SIG-M5 treated with dmso at 0.1 percent for 504 hours (cell line): ENCODE measurements around the gene HS1BP3.

Experiments
- DNase-seq: peaks from one replicate; lab custom pipeline; 2025; ENCODE audit not compliant: unreplicated experiment; lab: John Stamatoyannopoulos, UW

Gene HS1BP3

DNA sequence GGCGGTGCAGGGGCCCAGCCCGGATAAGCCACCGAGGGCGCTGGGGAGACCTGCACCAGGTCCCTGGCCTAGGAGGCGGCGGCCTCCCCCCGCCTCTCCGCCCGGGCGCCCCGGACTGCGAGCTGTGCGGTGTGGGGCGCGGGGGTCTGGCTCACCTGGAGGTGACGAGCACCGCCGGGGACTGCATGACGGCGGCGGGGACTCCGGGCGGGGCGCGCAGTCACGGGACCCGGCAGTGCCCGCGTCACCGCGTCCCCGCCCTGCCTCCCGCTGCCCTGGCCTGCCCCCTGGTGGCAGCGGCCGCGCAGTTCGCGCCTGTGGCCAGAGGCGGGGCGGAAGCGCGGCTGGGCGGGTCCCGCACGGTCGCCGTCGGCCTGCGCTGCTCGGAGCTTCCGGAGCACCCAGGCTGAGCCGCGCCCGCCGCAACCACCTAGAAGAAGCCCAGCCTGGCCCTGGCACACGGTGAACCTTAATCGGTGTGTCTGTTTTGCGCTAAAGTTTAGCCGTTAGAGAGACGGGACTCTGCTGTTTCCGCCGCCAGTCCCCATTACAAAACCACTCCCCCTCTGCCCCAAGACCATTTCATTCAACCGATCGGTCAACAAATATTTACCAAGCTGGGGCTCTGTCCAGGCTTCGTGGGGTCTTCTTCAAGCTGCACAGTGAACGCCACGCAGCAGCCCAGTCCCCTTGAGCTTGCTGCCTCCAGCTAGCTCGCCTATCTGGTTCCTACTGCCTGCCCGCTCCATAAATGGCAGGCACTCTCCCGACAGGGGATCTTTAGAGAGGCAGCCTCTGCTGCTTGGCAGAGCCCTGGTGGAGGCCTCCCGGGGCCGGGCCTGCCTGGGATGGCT lies at the start of gene HS1BP3:
TSS of gene HS1BP3 (minus strand) at position 222 of the 854 bp plus-strand sequence. CDS start at position 187, 35 bp downstream.
- peak; percentile 73 for DNase-seq

- DNase-seq: peak; percentile 19
Measured at GRCh38 chr2:20698916-20699613, 48.2 kb upstream of the HS1BP3 start.

DNA sequence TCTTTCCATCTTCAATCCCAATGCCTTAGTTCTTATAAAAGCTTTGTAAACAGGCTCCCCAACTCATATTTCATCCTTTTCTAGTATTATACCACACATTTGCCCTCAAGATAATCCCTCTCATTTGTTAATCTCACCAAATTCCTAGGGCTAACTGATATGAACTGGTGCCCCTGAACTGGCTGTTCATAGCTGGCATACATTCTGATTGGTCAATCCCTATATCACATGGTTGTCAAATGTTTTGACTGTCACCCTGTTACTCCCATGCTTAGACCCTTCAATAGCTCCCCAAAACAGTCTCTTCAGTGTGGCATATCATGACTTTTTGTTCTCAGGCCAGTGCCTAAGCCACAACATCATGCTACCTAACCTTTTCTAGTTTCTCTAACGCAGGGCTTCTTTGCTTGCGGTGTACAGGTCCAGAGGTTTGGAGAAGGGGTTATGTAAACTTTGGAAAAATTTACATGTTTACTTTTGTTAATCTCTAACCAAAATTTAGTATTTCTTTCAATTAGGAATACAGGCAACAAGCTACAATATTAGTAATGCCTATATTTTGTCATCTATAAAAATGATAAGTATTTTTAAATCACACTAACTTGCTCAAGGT lies 46.5 kb upstream of the HS1BP3 start:
- no peak for DNase-seq

DNA sequence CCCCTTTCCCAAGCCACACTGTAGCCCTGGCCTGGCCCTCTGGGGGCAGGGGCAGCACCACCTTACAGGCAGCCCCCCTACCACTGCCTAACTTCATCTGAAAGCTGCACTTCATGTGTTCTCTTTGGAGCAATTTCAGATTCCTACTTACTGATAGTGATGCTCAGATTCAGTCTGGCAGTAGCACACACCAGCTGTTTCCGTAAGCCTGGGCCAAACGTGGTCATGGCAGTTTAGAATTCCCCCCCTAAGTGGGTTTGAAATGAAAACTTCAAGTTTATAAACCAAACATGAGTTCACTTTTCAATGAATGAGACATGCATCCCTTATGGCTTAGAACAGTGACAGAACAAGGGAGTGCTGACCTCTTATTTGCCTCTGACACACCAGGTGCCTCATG lies 45.5 kb upstream of the HS1BP3 start:
- DNase-seq: no peak

DNA sequence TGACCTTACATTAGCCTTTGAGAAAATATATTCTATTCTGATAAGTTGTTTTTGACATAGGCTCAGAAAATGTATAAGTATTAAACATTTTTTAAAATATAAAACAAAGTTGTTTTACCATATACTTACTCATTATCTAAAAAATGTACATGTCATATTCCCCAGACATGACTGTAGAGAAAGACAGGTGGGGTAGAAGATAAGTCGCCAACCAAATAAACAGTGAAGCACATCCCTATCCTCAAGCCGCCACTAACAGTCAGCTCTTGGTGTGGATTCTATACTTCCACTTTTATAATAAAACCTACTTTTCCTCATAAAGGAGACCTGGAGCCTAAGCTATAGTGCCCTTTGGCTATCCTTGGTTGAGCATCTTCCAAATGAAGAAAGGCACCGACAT lies 42.4 kb upstream of the HS1BP3 start:
- no peak for DNase-seq

- no peak for DNase-seq
Measured at GRCh38 chr2:20692081-20692480, 41.2 kb upstream of the HS1BP3 start.

DNA sequence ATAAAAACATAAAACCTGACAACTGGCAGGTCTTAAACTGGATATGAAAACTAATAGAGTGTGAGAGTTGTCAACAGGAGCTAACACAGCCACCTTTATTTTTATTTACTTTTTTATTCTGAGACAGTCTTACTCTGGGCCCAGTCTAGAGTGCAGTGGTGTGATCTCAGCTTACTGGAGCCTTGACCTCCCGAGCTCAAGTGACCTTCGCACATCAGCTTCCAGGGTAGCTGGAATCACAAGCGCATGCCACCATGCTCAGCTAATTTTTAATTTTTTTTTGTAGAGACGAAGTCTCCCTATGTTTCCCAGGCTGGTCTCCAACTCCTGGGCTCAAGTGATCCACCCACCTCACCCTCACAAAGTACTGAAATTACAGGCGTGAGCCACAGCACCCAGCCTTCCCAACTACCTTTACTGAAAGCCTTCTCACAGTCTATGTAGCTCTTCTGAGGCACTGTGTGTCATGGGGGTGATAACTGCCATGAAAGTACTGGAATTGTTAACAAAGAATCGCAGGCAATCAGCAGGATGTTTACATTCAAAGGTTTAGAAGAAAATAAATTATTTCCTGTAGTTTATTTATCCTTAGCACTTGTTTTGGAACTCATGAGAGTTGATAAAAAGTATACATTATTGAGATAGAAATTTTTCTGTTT lies 40.3 kb upstream of the HS1BP3 start:
- DNase-seq: no peak

DNA sequence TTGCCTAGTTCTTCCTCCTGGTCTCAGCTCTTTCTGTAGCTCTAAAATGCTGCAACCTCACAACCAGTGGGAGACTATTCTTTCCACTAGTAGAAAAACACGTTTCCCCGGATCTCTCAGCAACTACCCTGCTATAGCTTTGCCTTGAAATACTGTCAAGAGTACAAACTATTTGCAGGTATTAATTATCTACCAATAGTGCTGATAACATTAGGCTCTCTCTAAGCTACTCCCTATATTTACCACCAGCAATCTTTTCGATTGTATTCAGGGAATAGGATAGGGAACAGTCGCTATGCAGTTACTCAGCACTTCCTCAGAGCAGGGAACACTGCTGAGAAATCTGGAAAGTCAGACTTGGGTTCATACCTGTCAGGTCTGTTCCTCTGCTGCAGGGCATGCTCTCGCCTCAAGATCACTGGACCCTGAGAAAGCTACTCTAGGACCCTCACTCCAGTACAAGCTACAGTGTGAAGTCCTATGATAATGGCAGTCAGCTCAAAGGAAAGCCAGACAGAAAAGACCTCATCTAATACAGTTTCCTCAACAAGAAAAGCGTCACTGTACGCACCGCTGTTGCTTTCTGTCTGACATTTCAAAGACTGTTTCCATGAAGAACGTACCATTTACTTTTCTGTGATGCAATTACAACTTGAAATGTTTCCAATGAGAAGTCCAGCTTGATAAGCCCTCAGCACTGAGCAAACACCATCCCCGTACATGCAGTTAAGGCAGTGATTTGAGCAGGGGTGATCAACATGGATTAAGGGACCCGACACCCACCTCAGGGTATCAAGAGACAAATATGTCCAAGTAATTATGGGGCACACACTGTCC lies 38.7 kb upstream of the HS1BP3 start:
- no peak for DNase-seq

- no peak for DNase-seq
Measured at GRCh38 chr2:20687260-20687832, 36.4 kb upstream of the HS1BP3 start.

DNA sequence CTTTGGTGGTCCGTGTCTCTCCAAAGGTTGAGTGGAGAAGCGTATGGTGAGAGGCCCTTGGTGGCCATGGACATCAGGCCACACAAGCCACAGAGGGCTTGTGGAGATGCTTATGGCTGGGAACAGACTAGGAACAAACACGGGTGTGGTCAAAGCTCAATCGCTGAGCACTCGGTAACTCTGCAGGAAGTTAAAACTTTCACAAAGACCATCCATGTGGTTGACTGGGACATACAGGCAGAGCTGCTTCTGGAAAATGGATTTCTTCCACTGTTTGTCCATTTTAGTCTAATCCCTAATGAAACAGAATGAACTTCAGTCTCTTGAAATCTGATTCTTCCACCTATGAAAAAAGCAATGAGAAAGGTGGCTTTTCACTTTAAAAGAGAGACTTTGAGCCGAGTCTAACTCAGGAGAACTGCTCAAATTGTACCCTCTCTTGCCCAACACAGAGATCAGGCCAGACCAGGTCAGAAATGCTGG lies 33.7 kb upstream of the HS1BP3 start:
- DNase-seq: no peak

GRCh38 chr2:20682167-20682920 lies 31.4 kb upstream of the HS1BP3 start:
- no peak for DNase-seq

- DNase-seq: no peak
Measured at GRCh38 chr2:20680744-20681375, 30.0 kb upstream of the HS1BP3 start.

- no peak for DNase-seq
Measured at GRCh38 chr2:20678780-20679179, 27.9 kb upstream of the HS1BP3 start.

GRCh38 chr2:20678086-20678395 lies 27.1 kb upstream of the HS1BP3 start:
- no peak for DNase-seq

- DNase-seq: no peak
Measured at GRCh38 chr2:20677301-20678085, 26.6 kb upstream of the HS1BP3 start.

DNA sequence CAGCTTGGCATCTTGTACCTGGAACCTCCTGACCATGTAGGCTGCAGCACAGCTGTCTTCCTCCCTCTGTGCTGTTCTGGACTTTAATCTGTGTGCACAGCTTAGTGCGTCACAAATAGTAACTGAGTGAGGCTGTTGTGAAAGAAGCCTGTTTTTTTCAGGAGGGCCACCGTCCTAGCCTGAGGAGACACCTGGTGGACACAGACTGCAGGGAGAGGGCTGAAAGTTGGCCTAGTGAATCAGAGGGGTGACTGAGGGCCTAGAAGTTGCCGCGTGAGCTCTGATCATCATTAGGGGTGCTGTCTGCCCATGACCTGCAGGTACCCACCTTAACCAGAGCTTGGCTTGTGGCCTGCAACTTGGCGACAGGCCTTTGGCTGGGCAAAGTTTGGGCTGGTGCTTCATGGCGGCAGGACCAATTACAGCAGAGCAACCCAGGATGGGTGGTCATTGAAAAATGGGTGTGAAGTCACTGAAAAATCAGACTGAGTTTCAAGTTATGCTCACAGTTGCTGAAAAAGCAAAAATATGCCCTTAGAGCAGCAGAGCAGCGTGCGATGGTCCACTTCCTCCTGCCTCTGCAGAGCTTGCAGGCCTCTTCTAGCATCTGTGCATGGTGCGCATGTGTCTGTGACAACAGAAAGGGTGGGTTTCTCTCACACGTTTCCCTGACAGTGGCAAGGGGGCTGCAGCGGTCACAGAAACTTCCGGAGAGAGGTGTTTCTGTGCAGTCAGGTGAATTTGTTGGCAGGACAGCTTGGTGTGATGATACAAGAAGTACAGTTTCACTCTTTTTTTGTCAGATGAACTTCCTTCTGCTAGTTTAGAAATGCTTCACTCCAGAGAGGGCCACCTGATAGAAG lies 25.7 kb upstream of the HS1BP3 start:
- no peak for DNase-seq

GRCh38 chr2:20675701-20676352 lies 24.9 kb upstream of the HS1BP3 start:
- peak; percentile 23 for DNase-seq
